Measurements from ENCODE around the gene NECTIN1. TPM values are rescaled to one million over a fixed set of nuclear protein-coding genes. Genes with fewer than 3 reads are reported as not detected.

The NECTIN1 gene
- total RNA-seq, 1 donor from 2014 or later: 85.3 TPM

- Histone ChIP-seq H3K4me3 (ENCODE audit: low read depth, low read length) (no peak overlapping the region), H3K27me3 (ENCODE audit: control insufficient read depth, insufficient read depth, low read length) (peaks cover 3% of the 10 kb centered on the region), H3K36me3 (ENCODE audit: control insufficient read depth, insufficient read depth, low read length) (no peaks in the 10 kb centered on the region)
- FAIRE-seq (no peak), DNase-seq (ENCODE audit: low read depth) (no peak)
- TF ChIP-seq CTCF (IDR thresholded peaks at IDR 0.05; ENCODE audit: insufficient read depth, low read length, severe bottlenecking): no peak
Observed at GRCh38 chr11:119635776-119636175, 93.2 kb downstream of the NECTIN1 start.

GRCh38 chr11:119635041-119635740 is 93.8 kb downstream of the NECTIN1 start:
- Histone ChIP-seq H3K36me3 (ENCODE audit: control insufficient read depth, insufficient read depth, low read length) (no peaks in the 10 kb centered on the region), H3K4me3 (ENCODE audit: low read depth, low read length) (no peak overlapping the region), H3K27me3 (ENCODE audit: control insufficient read depth, insufficient read depth, low read length) (peaks cover 3% of the 10 kb centered on the region)
- TF ChIP-seq CTCF (IDR thresholded peaks at IDR 0.05; ENCODE audit: insufficient read depth, low read length, severe bottlenecking): no peak
- FAIRE-seq (no peak), DNase-seq (ENCODE audit: low read depth) (no peak)

- Histone ChIP-seq H3K4me3 (ENCODE audit: low read depth, low read length) (no peak overlapping the region), H3K27me3 (ENCODE audit: control insufficient read depth, insufficient read depth, low read length) (no peaks in the 10 kb centered on the region), H3K36me3 (ENCODE audit: control insufficient read depth, insufficient read depth, low read length) (no peaks in the 10 kb centered on the region)
- FAIRE-seq (peak; percentile 28), DNase-seq (ENCODE audit: low read depth) (no peak)
- no peak for TF ChIP-seq CTCF (IDR thresholded peaks at IDR 0.05; ENCODE audit: insufficient read depth, low read length, severe bottlenecking)
Observed at GRCh38 chr11:119634301-119634700, 94.7 kb downstream of the NECTIN1 start.

- no peaks in the 10 kb centered on the region for H3K36me3 ChIP-seq (ENCODE audit: control insufficient read depth, insufficient read depth, low read length)
- no peak for FAIRE-seq
Observed at GRCh38 chr11:119629834-119630624, 99.0 kb downstream of the NECTIN1 start.

GRCh38 chr11:119629085-119629484 is 99.9 kb downstream of the NECTIN1 start:
- DNase-seq (ENCODE audit: low read depth): no peak
- H3K36me3 ChIP-seq (ENCODE audit: control insufficient read depth, insufficient read depth, low read length): no peaks in the 10 kb centered on the region
- no peak for FAIRE-seq
- peaks cover 10% of the 10 kb centered on the region for H3K27me3 ChIP-seq (ENCODE audit: control insufficient read depth, insufficient read depth, low read length)
- no peak for TF ChIP-seq CTCF (IDR thresholded peaks at IDR 0.05; ENCODE audit: insufficient read depth, low read length, severe bottlenecking)
- no peak overlapping the region for H3K4me3 ChIP-seq (ENCODE audit: low read depth, low read length)

More at GRCh38 chr11:119629834-119630624, 99.0 kb downstream of the NECTIN1 start:
- peaks cover 7% of the 10 kb centered on the region for H3K27me3 ChIP-seq (ENCODE audit: control insufficient read depth, insufficient read depth, low read length)
- H3K4me3 ChIP-seq (ENCODE audit: low read depth, low read length): no peak overlapping the region
- no peak for TF ChIP-seq CTCF (IDR thresholded peaks at IDR 0.05; ENCODE audit: insufficient read depth, low read length, severe bottlenecking)
- no peak for DNase-seq (ENCODE audit: low read depth)
